Measurements from ENCODE around the gene DNAJC13.

The DNAJC13 gene

GRCh38 chr3:132405188-132405587, 12.1 kb upstream of the DNAJC13 start:
- no peak for DNase-seq (ENCODE audit: low read depth)

- DNase-seq (ENCODE audit: low read depth) = no peak
These were observed 11.5 kb upstream of the DNAJC13 start for GRCh38 chr3:132405609-132406299.

GRCh38 chr3:132406587-132406986, 10.7 kb upstream of the DNAJC13 start:
- DNase-seq (ENCODE audit: low read depth) = no peak

- no peak for DNase-seq (ENCODE audit: low read depth)
These were observed 10.3 kb upstream of the DNAJC13 start for GRCh38 chr3:132407025-132407424.

- no peak for DNase-seq (ENCODE audit: low read depth)
These were observed 2.5 kb upstream of the DNAJC13 start for GRCh38 chr3:132414841-132415240.

GRCh38 chr3:132416161-132416560, 1.1 kb upstream of the DNAJC13 start:
- DNase-seq (ENCODE audit: low read depth) = no peak

GRCh38 chr3:132417695-132418411, 551 bp downstream of the DNAJC13 start:
- peak; percentile 91 for DNase-seq (ENCODE audit: low read depth)

- peak; percentile 26 for DNase-seq (ENCODE audit: low read depth)
These were observed 1.6 kb downstream of the DNAJC13 start for GRCh38 chr3:132418916-132419315.

GRCh38 chr3:132421832-132422231, 4.5 kb downstream of the DNAJC13 start:
- peak; percentile 84 for DNase-seq (ENCODE audit: low read depth)

GRCh38 chr3:132422531-132422930, 5.2 kb downstream of the DNAJC13 start:
- DNase-seq (ENCODE audit: low read depth) = no peak

GRCh38 chr3:132432639-132433038, 15.3 kb downstream of the DNAJC13 start:
- peak; percentile 93 for DNase-seq (ENCODE audit: low read depth)

- no peak for DNase-seq (ENCODE audit: low read depth)
These were observed 15.8 kb downstream of the DNAJC13 start for GRCh38 chr3:132433121-132433520.

GRCh38 chr3:132435224-132435910, 18.1 kb downstream of the DNAJC13 start:
- DNase-seq (ENCODE audit: low read depth) = no peak

GRCh38 chr3:132435911-132436425, 18.7 kb downstream of the DNAJC13 start:
- DNase-seq (ENCODE audit: low read depth) = no peak

GRCh38 chr3:132443421-132443820, 26.1 kb downstream of the DNAJC13 start:
- peak; percentile 46 for DNase-seq (ENCODE audit: low read depth)

GRCh38 chr3:132444383-132444782, 27.1 kb downstream of the DNAJC13 start:
- peak; percentile 17 for DNase-seq (ENCODE audit: low read depth)

- DNase-seq (ENCODE audit: low read depth) = peak; percentile 91
These were observed 28.5 kb downstream of the DNAJC13 start for GRCh38 chr3:132445817-132446216.

- no peak for DNase-seq (ENCODE audit: low read depth)
These were observed 31.1 kb downstream of the DNAJC13 start for GRCh38 chr3:132448216-132448961.

GRCh38 chr3:132456136-132456535, 38.8 kb downstream of the DNAJC13 start:
- DNase-seq (ENCODE audit: low read depth) = no peak

GRCh38 chr3:132456571-132456970, 39.3 kb downstream of the DNAJC13 start:
- DNase-seq (ENCODE audit: low read depth) = no peak

GRCh38 chr3:132457286-132457685, 40.0 kb downstream of the DNAJC13 start:
- no peak for DNase-seq (ENCODE audit: low read depth)

GRCh38 chr3:132459551-132459950, 42.2 kb downstream of the DNAJC13 start:
- DNase-seq (ENCODE audit: low read depth) = no peak
